Measurements from ENCODE around the gene MCU. TPM values are rescaled to one million over a fixed set of nuclear protein-coding genes. Genes with fewer than 3 reads are reported as not detected.

The MCU gene
- total and polyA plus RNA-seq, 2 of the 8 experiments (the other 6 are each of a cell fraction or from before 2014, with no cell fraction given): 51.6 to 62.2 TPM

DNA sequence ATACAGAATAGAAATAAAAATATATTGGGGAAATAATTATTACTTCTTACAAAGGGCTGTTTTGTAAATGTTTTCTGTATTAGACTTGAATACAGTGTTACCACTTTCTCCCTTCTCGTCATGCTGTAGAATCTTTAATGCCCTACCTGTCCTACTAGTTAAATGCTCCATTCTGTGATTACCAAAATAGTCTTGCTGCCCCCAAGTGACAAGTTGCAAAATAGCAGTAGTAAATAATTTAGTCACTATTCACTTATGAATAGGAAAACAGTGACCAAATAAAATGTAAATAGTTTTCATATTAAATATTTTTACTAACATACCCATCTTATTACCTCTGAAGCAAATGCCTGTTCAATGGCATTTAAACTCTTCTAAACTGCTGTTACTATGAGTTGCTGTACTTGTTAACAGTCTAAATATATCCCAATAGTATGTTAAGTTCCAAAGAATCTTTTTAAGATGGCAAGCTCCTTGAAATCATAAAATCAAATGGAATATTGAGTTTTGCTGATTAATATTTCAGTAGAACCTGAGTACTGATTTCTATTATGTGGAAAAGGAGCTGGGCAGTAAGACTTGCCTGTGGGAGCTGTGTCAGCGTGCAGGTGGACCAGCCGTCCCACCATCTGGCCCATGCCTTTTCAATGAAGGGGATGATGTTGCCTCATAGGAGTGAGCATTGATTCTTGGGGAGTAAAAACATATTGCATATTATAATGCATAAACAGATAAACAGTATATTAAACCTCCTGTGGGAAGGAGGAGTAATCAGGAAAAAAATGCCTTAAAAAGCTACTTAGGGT lies 183.5 kb downstream of the MCU start (continued):
- TF ChIP-seq, protein P1, sequence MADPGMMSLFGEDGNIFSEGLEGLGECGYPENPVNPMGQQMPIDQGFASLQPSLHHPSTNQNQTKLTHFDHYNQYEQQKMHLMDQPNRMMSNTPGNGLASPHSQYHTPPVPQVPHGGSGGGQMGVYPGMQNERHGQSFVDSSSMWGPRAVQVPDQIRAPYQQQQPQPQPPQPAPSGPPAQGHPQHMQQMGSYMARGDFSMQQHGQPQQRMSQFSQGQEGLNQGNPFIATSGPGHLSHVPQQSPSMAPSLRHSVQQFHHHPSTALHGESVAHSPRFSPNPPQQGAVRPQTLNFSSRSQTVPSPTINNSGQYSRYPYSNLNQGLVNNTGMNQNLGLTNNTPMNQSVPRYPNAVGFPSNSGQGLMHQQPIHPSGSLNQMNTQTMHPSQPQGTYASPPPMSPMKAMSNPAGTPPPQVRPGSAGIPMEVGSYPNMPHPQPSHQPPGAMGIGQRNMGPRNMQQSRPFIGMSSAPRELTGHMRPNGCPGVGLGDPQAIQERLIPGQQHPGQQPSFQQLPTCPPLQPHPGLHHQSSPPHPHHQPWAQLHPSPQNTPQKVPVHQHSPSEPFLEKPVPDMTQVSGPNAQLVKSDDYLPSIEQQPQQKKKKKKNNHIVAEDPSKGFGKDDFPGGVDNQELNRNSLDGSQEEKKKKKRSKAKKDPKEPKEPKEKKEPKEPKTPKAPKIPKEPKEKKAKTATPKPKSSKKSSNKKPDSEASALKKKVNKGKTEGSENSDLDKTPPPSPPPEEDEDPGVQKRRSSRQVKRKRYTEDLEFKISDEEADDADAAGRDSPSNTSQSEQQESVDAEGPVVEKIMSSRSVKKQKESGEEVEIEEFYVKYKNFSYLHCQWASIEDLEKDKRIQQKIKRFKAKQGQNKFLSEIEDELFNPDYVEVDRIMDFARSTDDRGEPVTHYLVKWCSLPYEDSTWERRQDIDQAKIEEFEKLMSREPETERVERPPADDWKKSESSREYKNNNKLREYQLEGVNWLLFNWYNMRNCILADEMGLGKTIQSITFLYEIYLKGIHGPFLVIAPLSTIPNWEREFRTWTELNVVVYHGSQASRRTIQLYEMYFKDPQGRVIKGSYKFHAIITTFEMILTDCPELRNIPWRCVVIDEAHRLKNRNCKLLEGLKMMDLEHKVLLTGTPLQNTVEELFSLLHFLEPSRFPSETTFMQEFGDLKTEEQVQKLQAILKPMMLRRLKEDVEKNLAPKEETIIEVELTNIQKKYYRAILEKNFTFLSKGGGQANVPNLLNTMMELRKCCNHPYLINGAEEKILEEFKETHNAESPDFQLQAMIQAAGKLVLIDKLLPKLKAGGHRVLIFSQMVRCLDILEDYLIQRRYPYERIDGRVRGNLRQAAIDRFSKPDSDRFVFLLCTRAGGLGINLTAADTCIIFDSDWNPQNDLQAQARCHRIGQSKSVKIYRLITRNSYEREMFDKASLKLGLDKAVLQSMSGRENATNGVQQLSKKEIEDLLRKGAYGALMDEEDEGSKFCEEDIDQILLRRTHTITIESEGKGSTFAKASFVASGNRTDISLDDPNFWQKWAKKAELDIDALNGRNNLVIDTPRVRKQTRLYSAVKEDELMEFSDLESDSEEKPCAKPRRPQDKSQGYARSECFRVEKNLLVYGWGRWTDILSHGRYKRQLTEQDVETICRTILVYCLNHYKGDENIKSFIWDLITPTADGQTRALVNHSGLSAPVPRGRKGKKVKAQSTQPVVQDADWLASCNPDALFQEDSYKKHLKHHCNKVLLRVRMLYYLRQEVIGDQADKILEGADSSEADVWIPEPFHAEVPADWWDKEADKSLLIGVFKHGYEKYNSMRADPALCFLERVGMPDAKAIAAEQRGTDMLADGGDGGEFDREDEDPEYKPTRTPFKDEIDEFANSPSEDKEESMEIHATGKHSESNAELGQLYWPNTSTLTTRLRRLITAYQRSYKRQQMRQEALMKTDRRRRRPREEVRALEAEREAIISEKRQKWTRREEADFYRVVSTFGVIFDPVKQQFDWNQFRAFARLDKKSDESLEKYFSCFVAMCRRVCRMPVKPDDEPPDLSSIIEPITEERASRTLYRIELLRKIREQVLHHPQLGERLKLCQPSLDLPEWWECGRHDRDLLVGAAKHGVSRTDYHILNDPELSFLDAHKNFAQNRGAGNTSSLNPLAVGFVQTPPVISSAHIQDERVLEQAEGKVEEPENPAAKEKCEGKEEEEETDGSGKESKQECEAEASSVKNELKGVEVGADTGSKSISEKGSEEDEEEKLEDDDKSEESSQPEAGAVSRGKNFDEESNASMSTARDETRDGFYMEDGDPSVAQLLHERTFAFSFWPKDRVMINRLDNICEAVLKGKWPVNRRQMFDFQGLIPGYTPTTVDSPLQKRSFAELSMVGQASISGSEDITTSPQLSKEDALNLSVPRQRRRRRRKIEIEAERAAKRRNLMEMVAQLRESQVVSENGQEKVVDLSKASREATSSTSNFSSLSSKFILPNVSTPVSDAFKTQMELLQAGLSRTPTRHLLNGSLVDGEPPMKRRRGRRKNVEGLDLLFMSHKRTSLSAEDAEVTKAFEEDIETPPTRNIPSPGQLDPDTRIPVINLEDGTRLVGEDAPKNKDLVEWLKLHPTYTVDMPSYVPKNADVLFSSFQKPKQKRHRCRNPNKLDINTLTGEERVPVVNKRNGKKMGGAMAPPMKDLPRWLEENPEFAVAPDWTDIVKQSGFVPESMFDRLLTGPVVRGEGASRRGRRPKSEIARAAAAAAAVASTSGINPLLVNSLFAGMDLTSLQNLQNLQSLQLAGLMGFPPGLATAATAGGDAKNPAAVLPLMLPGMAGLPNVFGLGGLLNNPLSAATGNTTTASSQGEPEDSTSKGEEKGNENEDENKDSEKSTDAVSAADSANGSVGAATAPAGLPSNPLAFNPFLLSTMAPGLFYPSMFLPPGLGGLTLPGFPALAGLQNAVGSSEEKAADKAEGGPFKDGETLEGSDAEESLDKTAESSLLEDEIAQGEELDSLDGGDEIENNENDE (IDR thresholded peaks at IDR 0.05; ENCODE audit: insufficient replicate concordance, low read length): peak; percentile 30
- TF ChIP-seq TEAD4 (IDR thresholded peaks at IDR 0.05; ENCODE audit: low read depth, low read length): no peak
- TF ChIP-seq, protein P2, sequence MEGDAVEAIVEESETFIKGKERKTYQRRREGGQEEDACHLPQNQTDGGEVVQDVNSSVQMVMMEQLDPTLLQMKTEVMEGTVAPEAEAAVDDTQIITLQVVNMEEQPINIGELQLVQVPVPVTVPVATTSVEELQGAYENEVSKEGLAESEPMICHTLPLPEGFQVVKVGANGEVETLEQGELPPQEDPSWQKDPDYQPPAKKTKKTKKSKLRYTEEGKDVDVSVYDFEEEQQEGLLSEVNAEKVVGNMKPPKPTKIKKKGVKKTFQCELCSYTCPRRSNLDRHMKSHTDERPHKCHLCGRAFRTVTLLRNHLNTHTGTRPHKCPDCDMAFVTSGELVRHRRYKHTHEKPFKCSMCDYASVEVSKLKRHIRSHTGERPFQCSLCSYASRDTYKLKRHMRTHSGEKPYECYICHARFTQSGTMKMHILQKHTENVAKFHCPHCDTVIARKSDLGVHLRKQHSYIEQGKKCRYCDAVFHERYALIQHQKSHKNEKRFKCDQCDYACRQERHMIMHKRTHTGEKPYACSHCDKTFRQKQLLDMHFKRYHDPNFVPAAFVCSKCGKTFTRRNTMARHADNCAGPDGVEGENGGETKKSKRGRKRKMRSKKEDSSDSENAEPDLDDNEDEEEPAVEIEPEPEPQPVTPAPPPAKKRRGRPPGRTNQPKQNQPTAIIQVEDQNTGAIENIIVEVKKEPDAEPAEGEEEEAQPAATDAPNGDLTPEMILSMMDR (IDR thresholded peaks at IDR 0.05; ENCODE audit: control extremely low read depth in 1 of 3, insufficient read depth in 1 of 3, low read depth in 1 of 3, low read length in 3 of 3): peak in 2 of 3 experiments; percentile 25 to 52; a peak in 2 of 4 replicates
